ENCODE data around the gene PPT1.
A peak's percentile ranks its signal among the peaks of the same experiment; 100 is the strongest.

- no peak for TF ChIP-seq ZBTB2 (CRISPR knock-in tag; IDR thresholded peaks at IDR 0.05; ENCODE audit: low read depth)
- no peak for TF ChIP-seq FOSL2 (CRISPR knock-in tag; IDR thresholded peaks at IDR 0.05)
- no peak for TF ChIP-seq ZNF619 (CRISPR knock-in tag; IDR thresholded peaks at IDR 0.05)
- no peak for TF ChIP-seq KLF16 (CRISPR knock-in tag; IDR thresholded peaks at IDR 0.05)
- no peak for TF ChIP-seq FOXP1 (IDR thresholded peaks at IDR 0.05)
- TF ChIP-seq FOXP1 (CRISPR knock-in tag; IDR thresholded peaks at IDR 0.05): no peak
- TF ChIP-seq YY1 (IDR thresholded peaks at IDR 0.05; ENCODE audit: insufficient read depth, insufficient replicate concordance, low read depth, low read length): no peak
- no peak for TF ChIP-seq TRIM24 (CRISPR knock-in tag; IDR thresholded peaks at IDR 0.05)
- TF ChIP-seq TCF12 (IDR thresholded peaks at IDR 0.05): no peak
- no peak for TF ChIP-seq TCF12 (CRISPR knock-in tag; IDR thresholded peaks at IDR 0.05)
- 0 out of 2 replicates have a peak, but pooled peaks have one; percentile 45 for TF ChIP-seq DMTF1 (CRISPR knock-in tag; IDR thresholded peaks at IDR 0.05)
- TF ChIP-seq MAFK (conservative IDR thresholded peaks at IDR 0.05 in 1 of 2, IDR thresholded peaks at IDR 0.05 in 1 of 2; ENCODE audit: low read length in 2 of 2): no peak
- no peak for TF ChIP-seq MATR3 (CRISPR knock-in tag; IDR thresholded peaks at IDR 0.05)
Measured at GRCh38 chr1:40143891-40144575, 47.0 kb upstream of the PPT1 start.
